ENCODE data around the gene SCYGR1.
"Not testable (repeated sequence)": the region's sequence is repeated elsewhere in the genome, so short reads cannot be mapped to it uniquely, and the experiment has no call there.

Gene SCYGR1

DNA sequence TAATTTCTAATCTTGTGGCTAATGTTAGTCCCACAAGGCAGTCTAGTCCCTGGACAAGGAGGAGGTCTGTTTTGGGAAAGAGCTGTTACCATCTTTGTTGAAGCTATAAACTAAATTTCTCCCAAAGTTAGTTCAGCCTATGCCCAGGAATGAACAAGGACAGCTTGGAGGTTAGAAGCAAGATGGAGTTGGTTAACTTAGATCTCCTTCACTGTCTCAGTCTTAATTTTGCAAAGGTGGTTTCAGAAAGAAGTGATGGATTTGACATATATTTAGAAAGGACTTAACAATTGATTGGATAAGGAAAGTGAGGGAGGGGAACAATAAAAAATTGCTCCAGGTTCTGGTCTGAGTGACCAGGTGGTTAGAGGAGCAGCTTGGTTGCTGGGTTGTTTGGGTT is 14.6 kb upstream of the SCYGR1 start:
- no peak for DNase-seq

DNA sequence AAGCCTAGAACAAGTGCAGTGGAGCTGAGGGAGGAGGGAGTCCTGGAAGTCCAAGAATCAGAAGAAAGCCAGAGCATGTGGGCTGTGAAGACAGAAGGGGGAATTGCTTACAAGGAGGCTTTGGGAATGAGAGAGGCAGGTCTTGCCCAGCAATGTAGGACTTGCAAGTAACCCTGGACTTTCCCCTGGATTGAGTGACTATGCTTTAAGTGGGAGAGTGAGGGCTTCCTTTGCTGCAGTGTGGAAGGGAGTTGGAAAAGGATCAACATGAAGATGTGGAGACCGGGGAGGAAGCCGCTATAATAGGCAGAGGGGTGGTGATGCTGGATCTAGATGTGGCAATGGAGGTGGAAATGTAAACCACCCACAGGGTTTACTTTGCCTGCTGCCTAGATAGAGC is 13.8 kb upstream of the SCYGR1 start:
- no peak for DNase-seq

DNA sequence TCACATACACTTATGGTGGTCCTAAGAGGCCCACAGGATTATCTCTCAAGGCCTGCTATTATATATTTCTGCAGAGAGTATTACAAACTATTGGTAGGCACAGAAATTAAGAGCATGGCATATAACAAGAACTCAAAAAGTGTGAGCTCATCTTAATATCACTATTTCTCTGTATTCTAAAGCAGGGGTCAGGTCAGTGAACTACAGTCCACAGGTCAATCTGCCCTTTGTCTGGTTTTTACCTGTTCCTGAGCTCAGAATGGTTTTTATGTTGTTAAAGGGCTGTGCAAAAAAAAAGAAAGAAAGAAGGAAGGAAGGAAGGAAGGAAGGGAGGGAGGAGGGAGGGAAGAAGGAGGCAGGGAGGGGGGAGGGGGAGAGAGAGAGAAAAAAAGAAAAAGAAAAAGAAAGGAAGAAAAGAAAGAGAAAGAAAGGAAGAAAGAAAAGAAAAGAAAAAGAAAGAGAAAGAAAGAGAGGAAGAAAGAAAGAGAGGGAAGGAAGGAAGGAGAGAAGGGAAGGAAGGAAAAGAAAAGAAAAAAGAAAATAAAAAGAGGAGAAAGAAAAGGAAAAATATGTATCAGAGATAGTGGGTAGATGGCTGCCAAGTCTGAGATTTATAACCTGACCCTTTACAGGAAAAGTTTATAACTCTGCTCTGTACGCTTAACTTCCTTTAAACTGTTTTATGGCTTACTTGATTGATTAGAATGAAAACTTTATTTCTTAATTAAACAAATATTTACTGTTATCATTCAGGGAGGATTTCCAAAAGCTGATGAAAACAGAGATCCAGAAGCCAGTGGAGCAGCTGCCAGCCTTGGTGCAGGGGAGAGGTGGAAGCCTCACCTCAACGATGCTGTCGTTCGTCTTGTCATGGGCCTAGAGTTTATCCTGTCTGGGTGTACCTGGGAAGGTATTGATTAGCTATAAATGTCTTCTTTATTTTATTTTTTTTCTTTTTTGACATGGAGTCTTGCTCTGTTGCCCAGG is 11.2 kb upstream of the SCYGR1 start:
- no peak for DNase-seq

DNA sequence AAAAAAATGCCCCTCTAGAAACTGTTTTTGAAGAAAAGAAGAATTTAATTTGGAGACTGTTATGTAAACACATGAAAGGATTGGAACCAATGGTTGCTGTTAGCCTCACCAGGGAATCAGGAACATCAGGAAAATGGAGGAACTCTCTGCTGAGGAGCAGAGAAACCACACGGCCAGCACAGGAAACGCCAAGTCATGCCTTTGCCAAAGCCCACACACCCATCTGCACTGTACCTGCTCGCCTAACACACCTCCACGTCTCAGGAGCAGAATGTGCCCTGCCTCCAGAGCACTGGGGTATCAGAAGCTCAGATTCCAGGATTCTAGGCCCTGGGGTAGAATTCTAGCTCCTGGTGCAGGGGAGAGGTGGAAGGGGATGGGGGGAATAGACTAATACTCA is 9.8 kb upstream of the SCYGR1 start:
- DNase-seq = no peak

DNA sequence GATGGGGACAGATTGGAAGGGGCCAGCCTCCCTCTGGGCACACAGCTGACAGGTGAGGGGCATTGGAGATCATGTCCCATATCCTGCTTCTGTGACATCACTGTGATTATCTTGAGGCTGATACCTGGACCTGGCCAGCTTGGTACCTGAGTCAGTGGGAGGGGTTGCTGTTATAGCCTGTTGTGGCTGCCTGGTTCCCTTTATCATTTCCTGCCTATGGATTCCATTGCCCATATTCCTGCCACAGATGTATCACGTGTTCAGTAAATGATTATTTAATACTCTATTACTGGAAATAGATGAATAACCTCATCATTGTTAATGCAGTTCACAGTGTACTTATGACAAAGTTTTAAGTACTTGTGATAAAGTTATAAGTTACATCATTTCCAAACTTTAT is 7.8 kb upstream of the SCYGR1 start:
- DNase-seq = no peak

DNA sequence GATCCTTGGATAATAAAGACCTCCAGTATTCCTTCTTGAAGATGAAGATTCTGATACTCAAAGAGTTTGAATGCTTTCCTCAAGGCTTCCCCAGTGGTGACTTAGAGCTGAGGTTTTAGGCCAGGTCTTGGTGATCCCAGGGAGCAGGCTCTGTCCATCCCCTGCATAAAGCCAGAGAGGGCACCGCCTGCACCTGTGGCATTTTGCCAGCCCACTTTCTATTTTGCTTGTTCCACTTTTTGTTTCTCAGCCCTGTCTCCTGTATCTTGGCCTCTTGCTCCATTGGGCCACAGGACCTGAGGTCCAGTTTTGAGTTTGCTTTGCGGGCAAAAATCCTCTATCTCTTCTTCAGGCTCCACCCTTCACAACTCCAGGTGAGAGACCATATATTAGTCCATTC is 6.7 kb upstream of the SCYGR1 start:
- no peak for DNase-seq

DNA sequence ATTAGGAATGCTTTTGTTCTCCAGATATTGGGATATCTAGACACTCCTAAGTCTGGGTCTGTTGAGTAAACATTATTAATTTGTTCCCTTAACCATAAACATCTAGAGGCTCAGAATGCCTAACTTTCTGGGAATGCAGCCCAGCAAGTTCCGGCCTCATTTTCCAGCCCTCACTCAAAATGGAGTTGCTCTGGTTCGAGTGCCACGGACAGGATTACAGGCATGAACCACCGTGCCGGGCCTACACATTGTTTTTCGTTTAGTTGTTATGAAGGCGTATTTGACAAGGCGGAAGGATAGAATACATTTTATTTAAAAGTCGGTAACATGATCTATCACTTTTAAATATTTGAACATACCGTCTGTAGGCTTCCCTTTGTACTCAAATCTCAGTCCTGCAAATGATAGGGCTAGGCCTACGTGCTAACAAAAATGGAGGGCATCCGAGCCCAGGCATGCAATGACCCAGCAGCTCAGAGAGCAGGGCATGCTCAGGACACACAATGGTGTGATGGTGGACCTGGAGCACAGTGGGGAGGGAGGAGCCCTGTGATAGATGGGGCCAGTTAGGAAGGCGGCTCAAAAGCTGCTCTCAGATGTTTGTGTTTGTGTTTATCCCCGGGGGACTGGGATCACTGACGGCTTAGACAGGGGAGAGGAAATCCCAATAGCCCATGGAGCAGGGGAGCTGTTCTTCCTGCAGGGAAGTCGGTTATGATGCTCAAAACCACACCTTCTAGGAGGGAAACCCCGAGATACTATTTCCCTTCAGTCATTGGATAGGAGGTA is 2.9 kb upstream of the SCYGR1 start:
- DNase-seq = no peak

DNA sequence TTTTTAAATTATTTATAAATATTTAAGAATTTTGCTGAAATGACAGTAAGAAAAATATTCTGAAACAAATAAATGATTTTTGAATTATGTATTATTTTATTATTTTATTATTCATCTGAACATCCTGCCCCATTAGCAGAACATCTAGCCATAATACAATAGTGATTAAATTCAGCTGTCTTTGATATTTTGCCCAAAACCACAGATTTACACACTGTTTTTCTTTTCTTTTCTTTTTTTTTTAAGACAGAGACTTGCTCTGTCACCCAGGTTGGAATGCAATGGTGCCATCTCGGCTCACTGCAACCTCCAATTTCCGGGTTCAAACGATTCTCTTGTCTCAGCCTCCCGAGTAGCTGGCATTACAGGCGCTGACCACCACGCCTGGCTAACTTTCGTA is 1.9 kb upstream of the SCYGR1 start:
- no peak for DNase-seq

DNA sequence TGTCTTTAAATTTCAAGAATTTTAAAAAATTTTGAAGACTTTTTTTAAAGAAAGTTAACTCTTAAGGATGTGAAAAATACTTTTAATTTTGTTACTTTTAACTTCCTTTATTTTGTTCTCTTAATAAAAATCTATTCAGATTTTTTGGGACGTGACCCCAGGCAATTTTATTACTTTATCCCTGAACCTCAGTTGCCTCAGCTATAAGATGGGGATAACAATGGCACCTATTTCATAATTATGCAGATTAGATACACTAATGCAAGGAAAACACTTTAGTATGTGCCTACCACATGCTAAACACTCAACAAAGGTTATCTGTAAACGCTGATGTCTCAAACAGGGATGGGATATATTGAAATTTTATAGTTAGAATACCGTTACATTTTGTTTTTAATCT is 1.5 kb upstream of the SCYGR1 start:
- no peak for DNase-seq

DNA sequence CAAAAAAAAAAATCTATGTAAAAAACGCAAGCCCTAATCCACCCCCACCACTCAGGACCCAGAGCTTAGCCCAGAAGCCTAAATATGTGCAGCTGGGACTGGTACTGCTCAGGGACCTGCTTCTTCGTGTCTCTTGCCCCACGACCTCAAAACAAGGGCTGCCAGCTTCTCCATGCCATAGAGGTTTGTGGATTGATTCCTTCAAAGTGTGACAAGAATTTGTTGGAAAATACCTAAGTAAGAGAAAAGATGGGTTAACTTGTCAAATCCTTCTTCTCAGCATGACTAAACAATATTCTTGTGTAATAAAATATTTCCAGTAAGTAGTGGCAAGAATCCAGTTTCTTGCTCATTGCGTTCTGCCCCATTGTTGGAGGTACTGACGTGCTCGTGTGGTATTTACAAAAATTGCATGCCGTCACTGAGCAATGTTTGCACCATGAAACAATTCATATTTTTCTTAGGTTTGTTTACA is 825 bp upstream of the SCYGR1 start:
- DNase-seq = no peak

DNA sequence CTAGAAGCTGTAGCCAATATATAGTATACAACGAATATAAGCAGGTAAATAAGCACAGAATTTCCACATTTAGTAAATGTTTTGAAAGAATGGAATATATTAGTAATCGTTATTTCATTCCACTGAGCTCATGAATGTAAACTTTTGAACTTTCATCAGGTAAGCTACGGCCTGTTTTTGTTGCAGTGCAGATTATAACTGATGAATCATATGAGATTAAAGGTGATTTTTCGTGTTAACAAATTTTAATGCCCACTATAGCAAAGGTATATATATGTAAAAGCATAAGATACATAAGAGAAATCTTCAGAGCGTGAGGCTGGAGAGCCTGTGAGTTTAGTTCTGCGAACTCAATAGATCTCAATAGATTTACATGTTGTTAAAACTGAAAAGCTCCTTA is 1.1 kb downstream of the SCYGR1 start:
- DNase-seq = no peak

DNA sequence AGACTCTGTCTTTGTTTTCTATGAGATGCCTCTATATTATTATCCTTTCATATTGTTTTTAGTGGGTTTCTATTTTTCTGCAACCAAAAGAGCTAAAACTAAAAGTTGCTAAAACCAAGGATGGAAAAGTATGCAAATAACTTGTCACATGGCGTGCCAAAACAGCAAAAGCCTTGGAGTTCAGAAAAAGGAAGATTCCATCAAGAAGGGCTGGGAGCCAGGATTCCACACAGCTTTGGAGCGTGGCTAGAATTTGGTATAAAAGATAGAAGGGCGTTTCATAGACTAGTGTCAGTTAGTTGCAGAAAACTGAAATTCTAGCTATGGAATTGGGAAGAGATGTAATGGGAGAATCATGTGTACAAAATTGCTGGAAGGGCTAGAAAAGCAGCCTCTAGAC is 4.1 kb downstream of the SCYGR1 start:
- no peak for DNase-seq

DNA sequence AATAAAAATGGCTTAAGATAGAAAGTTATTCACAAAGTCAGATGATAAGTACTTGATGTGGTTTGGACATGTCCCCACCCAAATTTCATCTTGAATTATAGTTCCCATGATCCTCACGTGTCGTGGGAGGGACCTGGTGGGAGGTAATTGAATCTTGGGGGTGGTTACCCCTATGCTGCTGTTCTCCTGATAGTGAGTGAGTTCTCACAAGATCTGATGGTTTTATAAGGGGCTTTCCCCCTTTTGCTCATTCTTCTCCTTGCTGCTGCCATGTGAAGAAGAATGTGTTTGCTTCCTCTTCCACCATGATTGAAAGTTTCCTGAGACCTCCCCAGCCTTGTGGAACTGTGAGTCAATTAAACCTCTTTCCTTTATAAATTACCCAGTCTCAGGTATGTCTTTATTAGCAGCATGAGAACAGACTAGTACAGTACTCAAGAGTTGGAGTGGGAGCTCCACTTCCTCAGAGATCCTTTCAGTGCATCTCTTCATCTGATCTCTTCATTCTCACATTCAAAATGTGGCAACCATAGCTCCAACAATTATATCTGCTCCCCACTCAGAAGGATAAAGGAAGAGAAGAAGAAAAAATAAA is 5.4 kb downstream of the SCYGR1 start:
- not testable (repeated sequence) for DNase-seq

DNA sequence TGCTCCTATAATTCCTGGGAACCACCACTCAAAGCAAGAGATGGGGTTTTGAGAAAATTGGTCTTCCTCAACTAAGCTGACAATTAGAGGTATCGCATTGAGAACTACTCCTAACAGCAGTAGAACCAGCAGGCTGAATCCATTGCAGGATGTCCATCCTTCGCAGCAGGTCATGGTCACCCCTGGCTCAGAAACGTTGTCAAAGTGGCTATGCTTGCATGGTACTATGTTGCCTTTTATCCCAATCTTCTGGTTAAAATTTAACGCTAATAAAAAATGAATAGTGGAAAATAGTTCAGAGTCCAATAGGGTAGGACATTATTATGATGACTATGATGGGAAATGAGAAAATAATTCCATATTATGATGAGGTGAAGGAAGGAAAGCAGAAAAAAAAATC is 8.7 kb downstream of the SCYGR1 start, which contains the start of gene TM4SF20:
Gene TM4SF20, minus strand, starts transcription at position 212 of the 400 bp plus-strand sequence. Its CDS starts 38 bp downstream, at position 174.
- no peak for DNase-seq

DNA sequence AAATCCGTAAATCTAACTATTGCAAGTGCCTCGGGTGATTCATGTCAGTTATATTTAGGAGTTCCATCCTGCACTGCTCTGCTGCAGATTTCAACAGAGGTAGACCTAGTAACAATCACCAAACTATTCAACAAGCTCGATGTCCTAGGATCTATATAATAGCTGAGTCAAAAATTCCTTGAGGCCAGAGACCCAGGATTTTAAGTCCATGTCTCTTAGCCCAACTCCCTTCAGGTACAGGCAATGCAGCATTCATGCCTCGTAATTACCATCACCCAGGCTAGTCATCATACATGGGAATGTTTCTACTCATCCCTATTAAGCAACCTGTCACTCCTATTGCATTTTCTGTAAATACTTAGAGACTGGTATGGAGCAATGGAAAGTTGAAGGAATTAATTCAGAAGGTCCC is 9.4 kb downstream of the SCYGR1 start:
- no peak for DNase-seq

DNA sequence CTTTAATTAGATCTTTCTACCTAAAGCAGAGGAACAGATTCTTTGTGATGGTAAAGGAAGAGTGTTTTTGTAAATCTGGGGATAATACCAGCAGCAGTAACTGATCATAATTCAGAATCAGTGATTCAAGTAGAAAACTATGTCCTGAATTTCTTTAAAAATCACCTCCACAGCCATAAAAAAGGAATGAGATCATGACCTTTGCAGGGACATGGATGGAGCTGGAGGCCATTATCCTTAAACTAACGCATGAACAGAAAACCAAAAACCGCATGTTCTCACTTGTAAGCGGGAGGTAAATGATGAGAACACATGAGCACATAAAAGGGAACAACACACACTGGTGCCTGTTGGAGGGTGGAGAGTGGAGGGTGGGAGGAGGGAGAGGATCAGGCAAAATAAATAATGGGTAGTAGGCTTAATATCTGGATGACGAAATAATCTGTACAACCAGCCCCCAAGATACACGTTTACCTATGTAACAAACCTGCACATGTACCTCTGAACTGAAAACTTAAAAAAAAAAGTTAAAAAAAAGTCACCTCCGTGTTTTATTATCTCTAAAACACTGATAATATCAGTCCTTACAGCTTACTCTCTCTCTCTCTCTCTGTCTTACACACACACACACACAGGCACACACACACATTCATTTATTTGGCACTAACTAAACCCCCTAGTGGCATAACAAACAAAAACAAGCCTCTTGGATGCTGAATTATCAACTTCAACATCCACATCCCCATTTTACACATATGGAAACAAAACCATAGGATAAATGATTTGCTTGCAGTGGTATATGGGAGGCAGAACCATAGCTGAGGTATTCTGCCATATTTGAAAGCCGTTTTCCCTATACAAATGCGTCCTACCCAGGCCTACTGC is 10.0 kb downstream of the SCYGR1 start:
- DNase-seq = no peak

DNA sequence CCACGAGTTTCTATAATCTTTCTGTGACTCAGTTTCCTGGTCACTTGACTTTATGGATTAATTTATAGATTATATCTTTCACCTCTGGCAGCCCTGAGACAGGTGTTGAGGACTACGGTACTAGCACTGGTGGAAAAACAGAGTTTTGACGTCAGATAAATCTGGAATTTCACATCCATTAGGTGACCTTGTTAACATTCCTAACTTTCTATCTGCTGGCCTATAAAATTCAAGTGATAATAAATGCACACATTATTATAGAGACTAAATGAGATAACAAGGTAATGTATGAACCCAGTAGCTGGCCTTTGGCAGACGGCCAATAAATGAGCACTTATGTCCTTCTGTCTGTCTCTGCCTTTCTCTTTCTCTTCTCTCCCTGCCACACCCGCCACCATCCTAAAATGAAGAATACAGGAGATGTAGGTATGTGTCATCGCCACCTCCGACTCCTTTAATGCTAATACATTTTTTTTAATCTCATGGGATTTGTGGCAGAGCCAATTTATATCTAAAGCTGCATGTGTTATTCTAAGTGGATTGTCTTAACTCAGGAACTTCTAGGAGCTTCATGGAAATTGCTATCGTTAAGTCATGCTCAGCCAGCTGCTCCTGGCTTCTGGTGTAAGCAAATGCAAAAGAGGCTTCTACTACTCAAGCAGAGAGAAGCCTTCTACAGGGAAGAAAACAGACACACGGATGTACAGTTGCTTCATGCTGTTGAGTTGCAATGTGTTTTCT is 10.9 kb downstream of the SCYGR1 start:
- no peak for DNase-seq

DNA sequence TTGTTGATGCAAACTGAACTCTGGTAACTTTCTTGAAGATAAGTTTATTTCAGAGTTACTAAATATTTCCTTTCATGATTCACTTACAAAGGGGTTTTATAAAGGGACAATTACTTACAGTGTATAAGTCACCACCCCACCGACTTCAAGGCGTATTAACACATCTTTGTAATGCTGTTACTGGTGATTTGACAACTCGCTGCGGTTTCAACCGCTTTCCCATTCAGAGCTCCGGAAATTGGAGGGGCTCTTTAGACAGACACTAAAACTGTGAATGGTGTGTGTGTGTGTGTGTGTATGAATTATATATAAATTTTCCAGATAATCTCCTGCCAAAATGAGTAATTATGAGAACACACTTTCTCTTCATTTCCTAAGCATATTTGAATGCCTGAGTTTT is 13.6 kb downstream of the SCYGR1 start:
- no peak for DNase-seq

DNA sequence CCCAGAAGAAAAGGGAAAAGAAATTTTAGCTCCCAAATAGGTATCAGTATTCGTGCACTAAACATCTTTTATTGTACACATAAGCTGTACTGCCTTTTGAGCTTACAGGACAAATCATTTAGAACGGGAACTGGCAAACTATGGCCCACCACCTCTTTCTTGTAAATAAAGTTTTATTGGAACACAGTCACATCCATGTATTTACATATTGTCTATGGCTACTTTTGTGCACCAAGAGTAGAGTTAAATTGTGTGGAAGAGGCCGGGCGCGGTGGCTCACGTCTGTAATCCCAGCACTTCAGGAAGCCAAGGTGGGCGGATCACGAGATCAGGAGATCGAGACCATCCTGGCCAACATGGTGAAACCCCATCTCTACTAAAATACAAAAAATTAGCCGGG is 14.4 kb downstream of the SCYGR1 start:
- DNase-seq = no peak

DNA sequence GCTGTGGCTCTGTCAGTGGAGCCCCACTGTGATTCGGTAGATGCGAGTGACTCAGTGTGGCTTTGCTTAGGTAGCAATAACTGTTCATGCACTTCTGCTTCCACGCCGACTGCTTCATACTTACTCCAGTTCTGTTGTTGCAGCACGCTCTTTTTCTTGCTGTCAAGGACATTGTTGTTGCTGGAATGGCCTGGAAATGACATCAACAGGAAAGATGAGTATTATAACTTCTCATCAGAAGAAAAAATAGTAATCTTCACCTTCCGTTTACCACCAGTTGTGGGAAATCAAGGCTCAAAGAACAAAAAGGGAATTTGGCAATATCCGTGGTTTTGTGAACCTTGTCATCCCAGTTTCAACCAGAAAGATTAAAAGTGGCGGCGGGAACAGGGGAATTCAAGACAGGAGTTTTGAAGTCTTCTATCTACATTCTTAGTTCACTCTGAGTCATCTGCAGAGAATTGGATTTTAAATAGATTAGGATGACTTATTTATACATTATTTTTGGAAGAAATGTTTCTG is 16.9 kb downstream of the SCYGR1 start:
- DNase-seq = no peak

DNA sequence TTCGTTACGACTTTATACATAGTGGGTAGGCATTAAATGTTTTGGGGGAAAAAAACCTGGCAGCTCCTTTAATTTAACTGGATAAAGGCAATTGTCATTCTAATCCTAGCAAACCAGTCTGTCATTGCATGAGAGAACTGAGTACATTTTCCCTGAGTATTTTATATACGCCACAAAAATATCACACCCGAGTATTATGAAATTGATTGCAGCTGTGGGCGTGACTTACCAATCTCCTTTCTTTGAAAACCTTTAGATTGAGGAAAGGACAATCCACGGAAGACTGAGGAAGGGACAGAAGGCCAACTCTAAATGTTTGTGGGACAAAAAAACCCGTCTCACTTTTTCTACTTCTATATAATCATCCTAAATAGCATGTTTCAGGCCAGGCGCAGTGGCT is 17.7 kb downstream of the SCYGR1 start:
- no peak for DNase-seq
